Cardiac muscle cell (in vitro differentiated cells and primary cell): ENCODE results near the gene C13orf46. TPM values are rescaled to one million over a fixed set of nuclear protein-coding genes. Genes with fewer than 3 reads are reported as not detected.

ENCODE experiments used
- DNase-seq, 2 donors: peaks; one replicate each; pipeline versions ENCODE4 v3.0.0 to v3.0.0-alpha.2; 2010 to 2017; ENCODE audit warnings: low read depth in 1 of 2, low spot score in 1 of 2
- H3K27ac ChIP-seq: fragments of 200-600 bp; sonication (generic); 2 replicates; pipeline ENCODE4 v1.5.1; 2016
- H3K27me3 ChIP-seq: fragments of 200-600 bp; sonication (generic); 2 replicates; pipeline ENCODE4 v1.6.0; 2016; ENCODE audit warnings: control low read depth
- H3K36me3 ChIP-seq: fragments of 200-600 bp; sonication (generic); 2 replicates; pipeline ENCODE4 v1.5.1; 2016; ENCODE audit warnings: control low read depth
- H3K4me1 ChIP-seq: fragments of 200-600 bp; sonication (generic); 2 replicates; pipeline ENCODE4 v1.8.1; 2017; ENCODE audit warnings: low read depth, mild to moderate bottlenecking, mixed run types
- H3K4me3 ChIP-seq: fragments of 200-600 bp; sonication (generic); 2 replicates; pipeline ENCODE4 v1.5.1; 2016; ENCODE audit warnings: mild to moderate bottlenecking
- H3K9me3 ChIP-seq: fragments of 200-600 bp; sonication (generic); 2 replicates; pipeline ENCODE4 v1.5.1; 2017; ENCODE audit warnings: low read depth, mild to moderate bottlenecking, control low read depth
- CTCF ChIP-seq: IDR thresholded peaks from 2 replicates; pipeline ENCODE4 v1.5.1; 2012; ENCODE audit warnings: low read depth, mild to moderate bottlenecking, low read length
- polyA plus RNA-seq: library from polyadenylated mRNA; unstranded; fragments of >200 nt; fragmentation: Nextera tagmentation; extraction: Ambion mirVana; gene quantifications from 2 replicates; pipeline ENCODE4 v1.2.1, GENCODE V29; 2016
- total RNA-seq: library from RNA; depleted of rRNA; stranded (reverse); fragments of >200 nt; gene quantifications from 2 replicates; pipeline ENCODE4 v1.2.3, GENCODE V29; 2016

C13orf46 gene
- total and polyA plus RNA-seq, 2 experiments from 2014 or later: 0.35 TPM; not detected in 1

GRCh38 chr13:114012141-114012540 lies 38.3 kb upstream of the C13orf46 start:
- Histone ChIP-seq H3K9me3 (no peaks in the 10 kb centered on the region), H3K4me3 (no peak overlapping the region), H3K4me1 (no peaks in the 10 kb centered on the region), H3K27ac (no peak overlapping the region), H3K36me3 (no peaks in the 10 kb centered on the region), H3K27me3 (no peaks in the 10 kb centered on the region)
- DNase-seq: no peak
- no peak for TF ChIP-seq CTCF

GRCh38 chr13:114011226-114011625 lies 37.4 kb upstream of the C13orf46 start:
- Histone ChIP-seq H3K9me3 (no peaks in the 10 kb centered on the region), H3K4me1 (no peaks in the 10 kb centered on the region), H3K4me3 (no peak overlapping the region), H3K36me3 (no peaks in the 10 kb centered on the region), H3K27me3 (no peaks in the 10 kb centered on the region), H3K27ac (no peak overlapping the region)
- no peak for DNase-seq
- no peak for TF ChIP-seq CTCF

GRCh38 chr13:114010401-114011101 lies 36.7 kb upstream of the C13orf46 start:
- Histone ChIP-seq H3K27me3 (no peaks in the 10 kb centered on the region), H3K27ac (no peak overlapping the region), H3K9me3 (no peaks in the 10 kb centered on the region), H3K36me3 (no peaks in the 10 kb centered on the region), H3K4me3 (no peak overlapping the region), H3K4me1 (no peaks in the 10 kb centered on the region)
- DNase-seq: no peak
- TF ChIP-seq CTCF: no peak

- H3K4me1 ChIP-seq: no peaks in the 10 kb centered on the region
- no peak overlapping the region for H3K4me3 ChIP-seq
- TF ChIP-seq CTCF: no peak
- no peaks in the 10 kb centered on the region for H3K36me3 ChIP-seq
- no peak for DNase-seq
- no peaks in the 10 kb centered on the region for H3K27me3 ChIP-seq
- H3K27ac ChIP-seq: no peak overlapping the region
- no peaks in the 10 kb centered on the region for H3K9me3 ChIP-seq
Observed at GRCh38 chr13:114009590-114010400, 35.9 kb upstream of the C13orf46 start.

GRCh38 chr13:114008964-114009589 lies 35.2 kb upstream of the C13orf46 start:
- H3K27me3 ChIP-seq: no peaks in the 10 kb centered on the region
- no peak overlapping the region for H3K27ac ChIP-seq
- H3K9me3 ChIP-seq: no peaks in the 10 kb centered on the region
- TF ChIP-seq CTCF: no peak
- H3K4me3 ChIP-seq: no peak overlapping the region
- no peak for DNase-seq
- H3K36me3 ChIP-seq: no peaks in the 10 kb centered on the region
- H3K4me1 ChIP-seq: no peaks in the 10 kb centered on the region
